ENCODE measurements around the gene KIF5C. TPM values are rescaled to one million over a fixed set of nuclear protein-coding genes. Genes with fewer than 3 reads are reported as not detected.
"Not testable (repeated sequence)": the region's sequence is repeated elsewhere in the genome, so short reads cannot be mapped to it uniquely, and the experiment has no call there.

Gene KIF5C
- not detected in 2 replicates for total RNA-seq (2014; rRNA removed; shearing (Covaris generic))

DNA sequence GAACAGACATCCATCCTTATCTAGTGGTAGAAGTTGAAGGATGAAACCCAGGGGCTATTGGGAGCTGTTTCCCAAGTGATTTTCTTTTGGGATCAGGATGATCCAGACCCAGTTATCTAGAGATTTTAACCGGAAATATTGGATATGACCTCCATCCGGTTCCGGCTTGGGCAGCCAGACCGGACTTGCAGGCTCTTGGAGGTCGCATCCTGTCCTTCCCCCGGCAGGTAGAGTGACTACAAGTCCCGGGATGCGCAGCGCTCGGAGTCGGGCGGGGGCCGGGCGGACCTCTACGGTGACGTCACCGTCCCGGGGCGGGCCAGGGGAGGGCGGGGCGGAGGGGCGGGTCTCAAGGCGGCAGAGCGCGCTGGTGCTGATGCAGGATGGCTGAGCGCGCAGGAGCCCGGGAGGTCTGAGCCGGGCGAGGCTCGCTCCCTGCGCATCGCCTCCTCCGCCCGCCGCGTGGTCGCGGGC, at the start of gene KIF5C:
TSS of gene KIF5C (plus strand) at position 360 of the 474 bp plus-strand sequence. CDS start 391 bp downstream, outside the sequence.
- no peak for DNase-seq (ENCODE audit: low spot score)

DNA sequence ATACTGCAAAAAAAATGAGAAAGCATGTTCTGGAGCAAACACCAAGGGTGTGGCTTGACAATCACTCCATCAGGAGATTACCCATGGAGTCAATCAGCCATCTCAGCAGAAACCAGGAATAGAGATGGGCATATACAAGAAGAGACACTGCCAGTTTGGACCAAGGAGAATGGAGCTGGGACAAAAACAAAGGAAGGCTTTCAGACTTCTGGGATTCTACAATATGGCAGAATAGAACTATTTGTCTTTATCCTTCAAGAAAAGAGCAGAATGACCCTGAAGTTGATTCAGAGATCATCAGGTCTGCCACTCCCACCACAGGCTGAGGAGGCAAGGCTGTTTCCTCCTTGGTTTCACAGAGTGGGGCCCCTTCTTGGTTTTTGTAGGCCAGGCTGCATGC, 48.2 kb upstream of the KIF5C start:
- no peak for DNase-seq (ENCODE audit: low spot score)

DNA sequence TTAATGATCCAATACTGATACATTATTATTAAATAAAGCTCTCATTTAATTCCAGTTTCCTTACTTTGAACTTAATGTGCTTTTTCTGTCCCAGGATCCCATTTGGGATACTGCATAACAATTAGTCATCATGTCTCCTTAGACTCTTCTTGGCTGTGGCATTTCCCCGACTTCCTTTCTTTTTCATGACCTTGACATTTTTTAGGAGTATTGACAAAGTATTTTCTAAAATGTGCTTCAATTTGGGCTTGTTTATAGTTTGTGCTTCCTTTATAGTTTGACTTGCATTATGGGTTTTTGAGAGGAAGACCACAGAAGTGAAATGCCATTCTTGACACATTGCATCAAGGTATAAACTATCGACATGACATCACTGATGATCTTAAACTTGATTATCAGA, 46.1 kb upstream of the KIF5C start:
- no peak for DNase-seq (ENCODE audit: low spot score)

DNA sequence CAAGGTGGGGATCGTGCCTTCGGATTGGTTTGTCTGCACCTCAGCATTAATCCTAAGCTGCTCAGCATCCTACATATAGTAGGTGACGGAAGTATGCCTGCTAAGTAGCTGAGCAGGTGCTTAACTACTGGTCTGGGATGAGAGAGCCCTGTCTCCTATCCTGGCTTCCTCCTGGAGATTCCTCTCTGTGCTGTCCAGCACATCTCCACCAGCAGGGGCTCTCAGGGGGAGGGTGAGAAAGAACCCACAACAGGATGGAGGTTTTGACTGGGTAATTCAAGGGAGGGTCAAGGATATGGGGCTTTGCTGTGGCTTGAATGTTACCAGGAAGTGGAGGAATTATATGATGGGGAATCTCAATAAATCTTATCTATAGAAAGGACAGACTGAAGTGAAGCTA, 45.4 kb upstream of the KIF5C start:
- no peak for DNase-seq (ENCODE audit: low spot score)

DNA sequence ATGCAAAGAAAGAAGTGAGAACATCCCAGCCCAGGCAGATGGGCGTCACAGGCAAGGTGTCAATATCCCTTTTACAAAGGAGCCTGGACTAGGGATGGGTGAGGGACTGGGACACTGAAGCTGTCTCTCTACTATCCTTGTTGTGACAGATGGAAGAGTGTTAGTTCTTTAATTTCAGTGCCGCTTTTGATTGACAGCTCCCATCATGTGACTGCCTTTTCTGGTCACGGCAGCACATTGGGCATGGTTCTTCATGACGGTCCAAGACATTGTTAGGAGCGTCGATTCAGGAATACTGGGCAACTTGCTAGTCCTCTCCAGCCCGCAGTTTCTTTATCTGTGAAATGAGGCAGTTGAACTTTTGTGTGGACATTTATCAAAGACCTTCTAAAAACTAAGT, 42.4 kb upstream of the KIF5C start:
- DNase-seq (ENCODE audit: low spot score) = no peak

DNA sequence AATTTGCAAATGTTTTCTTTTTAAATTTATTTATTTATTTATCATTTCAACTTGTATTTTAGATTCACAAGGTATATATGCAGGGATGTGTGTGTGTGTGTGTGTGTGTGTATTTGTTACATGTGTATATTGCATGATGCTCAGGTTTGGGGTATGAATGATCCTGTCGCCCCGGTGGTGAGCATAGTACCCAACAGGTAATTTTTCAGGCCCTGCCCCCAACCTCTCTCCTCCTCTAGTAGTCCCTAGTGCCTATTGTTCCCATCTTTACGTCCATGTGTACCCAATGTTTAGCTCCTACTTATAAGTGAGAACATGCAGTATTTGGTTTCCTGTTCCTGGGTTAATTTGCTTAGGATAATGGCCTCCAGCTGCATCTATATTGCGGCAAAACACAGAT, 33.0 kb upstream of the KIF5C start:
- no peak for DNase-seq (ENCODE audit: low spot score)

DNA sequence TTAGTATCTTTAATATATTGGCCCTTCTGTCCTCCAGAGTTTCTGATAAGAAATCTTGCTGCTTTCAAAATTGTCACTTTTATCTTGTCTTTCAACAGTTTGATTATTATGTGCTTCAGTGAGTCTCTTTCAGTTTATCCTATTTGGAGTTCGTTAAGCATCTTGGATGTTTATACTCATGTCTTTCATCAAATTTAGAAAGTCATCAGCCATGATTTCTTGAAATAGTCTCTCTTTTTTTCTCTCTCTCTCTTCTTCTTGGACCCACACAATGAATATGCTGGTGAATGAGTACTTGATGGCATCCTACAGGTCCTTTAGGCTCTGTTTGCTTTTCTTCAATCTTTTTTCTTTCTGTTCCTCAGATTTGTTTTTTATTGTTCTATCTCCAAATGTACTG, 26.9 kb upstream of the KIF5C start:
- DNase-seq (ENCODE audit: low spot score) = no peak

DNA sequence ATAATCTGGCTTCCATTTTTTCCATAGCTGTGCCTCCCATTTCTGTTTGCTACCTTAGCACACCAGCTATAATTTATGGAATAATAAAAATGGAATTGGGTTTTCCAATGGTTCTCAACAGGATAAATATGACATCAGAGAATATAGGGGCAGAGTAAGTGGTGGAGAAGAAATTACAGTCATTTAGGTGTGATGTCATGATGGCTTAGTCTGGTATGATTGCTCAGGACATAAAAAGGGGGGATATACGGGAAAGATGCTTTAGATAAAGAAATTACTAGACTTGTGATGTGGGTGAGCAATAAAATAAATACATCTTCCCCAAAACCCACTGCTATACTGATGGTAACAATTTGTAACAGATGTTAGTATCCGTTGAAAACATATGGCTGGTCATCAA, 21.6 kb upstream of the KIF5C start:
- no peak for DNase-seq (ENCODE audit: low spot score)

DNA sequence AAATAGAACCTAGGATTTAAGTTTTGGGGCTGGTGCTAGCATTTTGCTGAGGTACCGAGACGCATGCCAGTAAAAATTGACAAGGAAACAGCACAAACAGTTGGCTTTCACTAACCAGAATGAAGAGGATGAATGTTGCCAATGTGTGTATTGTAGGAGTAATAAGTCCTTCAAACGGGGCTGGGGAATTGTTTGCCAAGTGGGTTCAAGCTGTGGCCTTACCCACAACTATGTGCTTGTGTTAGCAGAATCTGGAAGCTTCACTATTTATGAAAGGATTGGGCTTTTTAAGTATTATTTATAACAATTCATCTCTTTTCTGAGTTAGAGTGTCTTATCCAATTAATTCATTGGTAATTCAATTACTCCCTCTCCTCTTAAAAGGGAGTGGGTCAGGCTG, 15.0 kb upstream of the KIF5C start:
- no peak for DNase-seq (ENCODE audit: low spot score)

DNA sequence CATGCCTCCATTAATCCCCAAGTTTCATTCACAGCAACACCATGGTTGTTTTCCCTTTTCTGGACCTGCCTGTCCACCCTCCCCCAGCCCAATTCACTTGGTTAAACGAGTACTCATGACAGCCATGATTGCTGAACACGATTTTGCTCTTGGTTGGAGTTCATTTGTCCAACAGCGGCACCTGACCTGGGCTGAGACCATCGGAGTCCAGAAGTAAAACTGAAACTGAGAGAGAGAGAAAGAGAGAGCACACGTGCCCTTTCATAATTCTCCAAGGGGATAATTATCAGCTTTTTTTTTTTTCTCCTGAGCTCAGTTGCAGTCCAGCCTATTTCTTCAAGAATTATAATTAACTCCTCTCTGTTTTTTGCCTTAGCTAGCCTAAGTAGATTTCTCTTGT, 13.7 kb upstream of the KIF5C start:
- DNase-seq (ENCODE audit: low spot score) = no peak

DNA sequence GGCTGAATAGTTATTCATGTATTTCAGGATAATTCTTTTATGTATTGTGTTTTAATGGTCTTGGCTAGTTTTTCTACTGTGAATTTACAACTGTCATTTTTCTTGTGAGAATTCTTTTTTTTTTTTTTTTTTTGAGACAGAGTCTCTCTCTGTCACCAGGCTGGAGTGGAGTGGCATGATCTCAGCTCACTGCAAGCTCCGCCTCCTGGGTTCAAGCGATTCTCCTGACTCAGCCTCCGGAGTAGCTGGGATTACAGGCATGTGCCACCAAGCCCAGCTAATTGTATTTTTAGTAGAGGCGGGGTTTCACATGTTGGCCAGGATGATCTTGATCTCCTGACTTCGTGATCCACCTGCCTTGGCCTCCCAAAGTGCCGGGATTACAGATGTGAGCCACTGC, 12.5 kb upstream of the KIF5C start:
- DNase-seq (ENCODE audit: low spot score) = not testable (repeated sequence)

DNA sequence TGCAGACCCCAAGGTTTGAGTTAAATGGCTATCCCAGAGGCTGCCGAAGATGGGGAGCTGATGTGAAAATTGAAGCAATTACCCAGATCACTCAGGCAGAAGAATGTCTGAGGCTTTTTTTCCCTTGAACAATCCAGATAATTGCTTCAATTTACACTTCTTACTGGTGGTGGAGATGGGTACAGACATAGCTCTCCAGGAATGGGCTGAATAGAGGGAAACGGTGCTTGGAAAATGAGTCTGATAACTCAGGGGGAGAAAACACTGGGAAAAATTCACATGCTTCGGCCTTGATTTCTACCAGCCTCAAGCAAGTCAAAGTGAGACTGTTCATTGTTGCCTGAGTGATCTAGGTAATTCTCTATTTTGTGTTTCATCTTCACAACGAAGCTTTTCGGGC, 9.5 kb upstream of the KIF5C start:
- no peak for DNase-seq (ENCODE audit: low spot score)

DNA sequence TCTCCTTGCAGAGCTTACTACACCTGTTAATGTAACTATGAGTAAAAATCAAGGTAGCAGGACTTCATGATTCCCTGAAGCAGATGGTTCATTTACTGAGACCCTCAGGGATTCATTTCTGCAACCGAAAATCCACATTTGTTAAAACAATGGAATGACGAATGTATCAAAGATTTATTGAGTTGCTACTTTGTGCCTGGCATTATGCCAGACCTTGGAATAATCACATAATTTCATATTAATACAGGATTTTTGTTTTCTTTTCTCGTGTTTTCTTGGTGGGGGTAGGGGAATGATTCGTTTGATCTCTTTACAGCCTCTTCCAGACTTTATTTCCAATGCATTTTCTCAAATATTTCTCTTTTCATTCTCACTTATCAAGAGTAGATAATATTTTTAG, 8.9 kb upstream of the KIF5C start:
- no peak for DNase-seq (ENCODE audit: low spot score)

DNA sequence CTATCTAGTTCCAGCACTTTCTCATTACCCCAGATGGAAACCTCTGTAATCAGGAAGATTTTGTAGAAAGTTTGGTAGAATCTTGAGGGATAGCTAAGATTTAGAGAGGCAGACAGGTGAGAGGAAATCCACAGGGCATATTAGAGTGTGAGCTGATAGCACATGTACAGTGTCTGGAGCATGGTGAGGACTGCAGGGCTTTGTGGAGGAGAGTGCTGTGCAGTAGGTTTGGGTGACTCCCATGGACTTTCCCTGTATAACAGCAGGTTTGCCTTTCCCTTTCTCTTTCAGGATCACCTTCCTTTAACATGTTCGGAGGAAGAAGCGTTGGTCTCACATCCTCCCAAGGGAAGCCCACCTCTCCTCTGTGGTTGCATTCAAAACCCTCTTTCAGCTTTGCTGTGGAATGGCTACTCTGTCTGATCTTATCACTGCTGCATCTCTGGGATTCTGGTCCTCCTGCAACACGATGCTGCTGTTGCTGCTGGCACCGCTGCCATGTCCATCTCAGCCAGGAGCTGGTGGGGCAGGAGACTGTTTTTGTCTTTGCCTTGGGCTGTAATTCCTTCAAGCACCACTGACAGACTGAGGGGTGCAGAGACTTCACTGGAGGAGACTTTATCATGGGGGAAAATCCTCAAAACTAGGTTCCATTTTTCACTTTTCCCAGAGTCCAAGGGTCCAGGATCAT, 7.8 kb upstream of the KIF5C start:
- DNase-seq (ENCODE audit: low spot score) = no peak

DNA sequence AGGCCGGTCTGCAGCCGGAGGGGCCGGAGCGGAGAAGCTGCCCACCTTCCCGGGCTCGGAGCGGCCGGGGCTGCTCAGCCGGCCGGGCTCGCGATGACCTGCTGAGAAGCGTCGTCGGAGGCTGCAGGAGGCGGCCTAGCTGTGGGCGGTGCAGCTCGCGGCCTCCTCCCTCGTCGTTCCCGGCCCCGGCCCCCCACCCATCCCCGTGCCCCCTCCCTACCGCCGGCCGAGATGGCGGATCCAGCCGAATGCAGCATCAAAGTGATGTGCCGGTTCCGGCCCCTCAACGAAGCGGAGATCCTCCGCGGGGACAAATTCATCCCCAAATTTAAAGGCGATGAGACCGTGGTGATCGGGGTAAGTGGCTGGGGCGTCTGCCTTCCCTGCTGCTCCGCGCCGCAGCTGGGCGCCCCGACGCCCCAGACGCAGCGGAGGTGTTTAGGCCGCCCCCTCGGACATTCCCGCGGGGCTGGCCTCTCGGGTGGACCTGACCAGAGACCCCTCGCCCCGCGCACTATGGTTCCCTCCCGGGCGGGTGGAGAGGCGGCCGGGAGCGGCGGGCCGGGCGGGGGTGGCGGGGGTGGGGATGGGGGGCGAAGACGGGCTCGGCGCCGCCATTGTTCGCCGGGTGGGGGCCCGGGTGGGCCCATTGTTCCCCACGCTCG, 492 bp downstream of the KIF5C start:
- no peak for DNase-seq (ENCODE audit: low spot score)

DNA sequence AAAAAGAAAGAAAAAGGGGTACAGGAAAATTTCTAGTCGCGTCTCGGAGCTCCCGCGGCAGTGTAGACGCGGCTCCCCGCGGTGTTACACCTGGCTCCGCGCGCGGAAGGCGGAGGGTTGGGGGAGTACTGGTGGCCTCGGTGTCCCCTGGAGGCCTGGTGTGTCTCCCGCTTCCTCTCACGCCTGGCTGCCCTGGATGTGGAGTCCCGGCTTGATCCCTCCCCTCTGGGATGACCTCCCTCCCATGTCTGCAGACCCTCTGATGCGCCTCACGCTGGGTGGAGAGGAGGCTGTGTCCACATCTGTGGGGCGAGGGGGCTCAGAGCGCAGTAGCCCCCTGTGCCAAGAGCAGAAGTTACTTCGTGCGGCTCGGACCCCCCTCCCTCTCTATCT, 1.2 kb downstream of the KIF5C start:
- no peak for DNase-seq (ENCODE audit: low spot score)

DNA sequence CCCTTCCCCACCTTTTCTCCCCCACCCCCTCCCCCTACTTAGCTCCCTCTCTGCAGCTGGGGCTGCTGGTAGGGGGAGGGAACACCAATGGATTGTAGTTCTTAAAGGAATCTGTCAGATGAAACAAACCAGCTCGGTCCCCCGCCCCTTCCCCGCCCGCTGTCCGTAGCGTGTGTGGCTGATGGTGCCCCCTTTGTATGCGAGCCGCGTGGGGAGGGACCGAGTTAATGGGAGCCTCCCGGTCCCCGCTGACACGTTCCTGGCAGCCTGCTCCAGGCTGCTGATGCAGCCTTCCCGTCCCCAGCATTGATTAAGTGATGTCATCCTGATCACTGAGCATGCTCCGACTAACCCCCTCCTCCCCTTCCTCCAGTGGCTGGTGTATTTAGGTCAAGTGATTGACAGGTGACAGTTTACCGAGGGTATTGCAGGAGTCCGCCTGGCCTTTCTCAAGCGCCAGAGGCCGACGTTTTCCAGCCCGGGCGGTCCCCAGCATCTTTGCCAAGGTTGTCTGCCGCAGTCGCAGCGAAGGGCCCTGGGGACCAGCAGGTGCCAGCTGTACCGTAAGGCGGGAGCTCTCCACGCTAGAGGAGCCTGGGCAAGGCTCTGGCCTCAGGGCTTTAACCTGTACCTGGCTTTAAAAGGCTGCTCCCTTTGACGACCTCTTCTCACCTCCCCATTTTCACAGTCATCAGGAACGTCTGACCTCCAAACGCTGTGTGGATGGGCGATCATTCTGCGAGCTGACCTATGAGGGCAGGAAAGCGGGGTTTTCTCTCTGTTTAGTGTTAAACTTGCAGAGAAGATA, 1.8 kb downstream of the KIF5C start:
- no peak for DNase-seq (ENCODE audit: low spot score)

DNA sequence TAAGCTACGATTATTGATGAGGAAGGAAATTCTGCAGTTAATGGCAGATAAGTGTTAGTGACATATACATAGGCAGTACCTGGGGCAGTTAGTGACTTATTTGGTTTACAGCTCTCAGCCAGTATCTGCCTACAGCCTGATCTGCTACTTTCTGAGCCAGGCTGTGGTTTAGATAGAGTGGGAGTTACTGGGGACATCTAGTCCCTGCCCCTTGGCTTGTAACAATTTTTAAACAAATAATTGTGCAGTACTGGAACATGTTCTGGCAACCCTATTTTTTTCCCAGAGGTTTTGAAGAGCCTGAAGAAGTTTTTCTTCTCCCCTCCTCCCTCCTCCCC, 2.3 kb downstream of the KIF5C start:
- no peak for DNase-seq (ENCODE audit: low spot score)

DNA sequence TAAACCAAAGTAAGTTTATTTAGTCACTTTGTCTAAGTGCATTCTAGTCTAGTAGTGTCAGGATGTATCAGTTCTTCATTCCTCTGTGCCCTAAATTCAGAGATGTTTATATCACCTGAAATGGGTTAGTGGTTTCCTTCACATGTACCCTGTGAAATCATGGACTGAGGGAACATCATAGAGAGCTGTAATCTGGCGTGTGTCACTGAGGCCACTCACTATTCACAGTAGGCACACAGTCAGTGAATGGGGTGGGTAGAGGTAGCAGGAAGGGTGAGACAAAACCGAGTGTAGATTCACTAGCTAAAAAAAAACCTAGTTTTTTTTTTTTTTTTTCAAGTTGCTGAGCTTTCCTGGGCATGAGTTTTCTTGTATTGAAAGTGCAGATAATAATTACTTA, 5.6 kb downstream of the KIF5C start:
- no peak for DNase-seq (ENCODE audit: low spot score)

DNA sequence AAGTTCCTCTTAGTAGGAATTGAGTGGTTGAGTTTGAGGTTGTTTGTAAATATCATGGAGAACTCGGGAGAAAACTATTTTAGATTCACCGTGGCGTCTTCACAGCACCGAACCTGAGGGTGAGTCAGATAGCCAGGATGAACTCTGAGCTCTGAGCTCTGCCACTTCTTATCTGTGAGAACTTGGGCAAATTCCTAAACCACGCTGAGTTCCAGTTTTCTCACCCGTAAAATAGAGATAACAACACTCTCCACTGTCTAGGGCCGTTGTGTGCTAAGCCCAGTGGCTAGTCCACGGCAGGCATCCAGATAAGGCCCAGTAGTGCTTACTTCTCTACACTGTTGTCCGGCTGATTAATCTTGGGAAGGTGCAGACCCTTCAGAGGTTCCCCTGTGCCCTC, 7.0 kb downstream of the KIF5C start:
- no peak for DNase-seq (ENCODE audit: low spot score)

DNA sequence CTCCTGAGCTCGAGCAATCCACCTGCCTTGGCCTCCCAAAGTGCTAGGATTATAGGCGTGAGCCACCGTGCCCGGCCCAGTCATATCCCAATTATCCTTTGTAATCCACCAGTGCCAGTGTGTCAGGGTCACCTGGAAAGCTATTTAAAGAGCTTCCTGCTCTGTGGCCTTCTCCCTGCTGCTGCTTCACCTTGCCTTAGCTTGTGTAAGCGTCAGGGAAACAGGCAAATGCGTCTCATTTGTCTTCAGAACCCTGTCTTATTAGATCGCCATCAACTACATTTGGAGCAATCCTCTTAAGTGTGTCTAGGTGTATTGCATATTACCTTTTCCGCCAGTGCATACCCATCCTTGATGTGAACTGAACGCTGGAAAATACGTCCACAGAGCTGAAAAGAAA, 10.2 kb downstream of the KIF5C start:
- no peak for DNase-seq (ENCODE audit: low spot score)

DNA sequence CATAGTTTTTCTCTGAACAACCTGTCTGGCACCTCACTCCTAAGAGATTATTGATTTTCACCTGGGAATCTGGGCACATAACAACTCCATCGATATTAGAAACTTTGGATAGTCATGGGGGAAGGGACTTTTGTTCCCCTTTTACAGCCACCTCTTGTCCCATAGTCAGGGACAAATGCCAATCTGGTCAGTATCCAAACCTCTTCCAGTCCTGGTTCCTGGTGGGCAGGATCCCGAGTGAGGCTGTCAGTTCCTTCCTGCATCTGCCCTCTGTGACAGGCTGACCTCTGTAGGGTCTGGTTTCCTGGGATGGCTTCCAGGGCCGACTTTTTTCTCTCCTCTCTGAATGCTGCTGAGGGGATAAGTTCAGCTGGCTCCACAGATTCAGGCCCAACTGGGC, 11.0 kb downstream of the KIF5C start:
- DNase-seq (ENCODE audit: low spot score) = no peak
